ENCODE results near the gene RNF126. TPM values are rescaled to one million over a fixed set of nuclear protein-coding genes. Genes with fewer than 3 reads are reported as not detected.

Gene RNF126
- total RNA-seq, 1 experiment from 2014 or later = 93.3 TPM

- H3K36me3 ChIP-seq (ENCODE audit: insufficient read depth, low read length, poor library complexity, severe bottlenecking) = peaks cover 14% of the 10 kb centered on the region
- no TSS peak for BruUV-seq (replicated peaks)
- ChIA-PET CTCF (no interaction called here), POLR2A (ENCODE audit: low non-redundant PET) (no interaction called here)
- no peaks in the 10 kb centered on the region for H3K9me3 ChIP-seq (ENCODE audit: low read depth, low read length, poor library complexity, severe bottlenecking)
- H3K4me1 ChIP-seq (ENCODE audit: insufficient read depth, low read length, poor library complexity, severe bottlenecking) = peaks cover 33% of the 10 kb centered on the region
- TF ChIP-seq CTCF (conservative IDR thresholded peaks at IDR 0.05; ENCODE audit: low read depth, low read length) (no peak), EZH2 (IDR thresholded peaks at IDR 0.05; ENCODE audit: borderline replicate concordance, low read depth, low read length, poor library complexity, severe bottlenecking) (no peak)
- H3K27me3 ChIP-seq (replicated peaks; ENCODE audit: insufficient read depth, low read depth, low read length, poor library complexity) = no peaks in the 10 kb centered on the region
- DNase-seq (ENCODE audit: low spot score) = peak; percentile 64
- peak overlapping the region; percentile 32 for H3K4me3 ChIP-seq (ENCODE audit: low read depth, low read length, poor library complexity, severe bottlenecking)
- peak overlapping the region; percentile 84 for H3K27ac ChIP-seq (ENCODE audit: low read depth, low read length, poor library complexity, severe bottlenecking)
- intact Hi-C loops (cut with micrococcal nuclease; ENCODE audit: unreplicated experiment) = loop anchor here (2.0 kb wide), 1 partner anchor 23 kb away; the partner anchor contains the start of gene POLRMT
Observed at GRCh38 chr19:610071-610800, 52.8 kb downstream of the RNF126 start.

- Histone ChIP-seq H3K4me3 (ENCODE audit: low read depth, low read length, poor library complexity, severe bottlenecking) (no peak overlapping the region), H3K36me3 (ENCODE audit: insufficient read depth, low read length, poor library complexity, severe bottlenecking) (peaks cover 5% of the 10 kb centered on the region), H3K4me1 (ENCODE audit: insufficient read depth, low read length, poor library complexity, severe bottlenecking) (peaks cover 33% of the 10 kb centered on the region), H3K27ac (ENCODE audit: low read depth, low read length, poor library complexity, severe bottlenecking) (peak overlapping the region; percentile 84), H3K27me3 (replicated peaks; ENCODE audit: insufficient read depth, low read depth, low read length, poor library complexity) (no peaks in the 10 kb centered on the region), H3K9me3 (ENCODE audit: low read depth, low read length, poor library complexity, severe bottlenecking) (no peaks in the 10 kb centered on the region)
- intact Hi-C loops (cut with micrococcal nuclease; ENCODE audit: unreplicated experiment) = no loop called here
- no peak for DNase-seq (ENCODE audit: low spot score)
- BruUV-seq (replicated peaks) = no TSS peak
- TF ChIP-seq EZH2 (IDR thresholded peaks at IDR 0.05; ENCODE audit: borderline replicate concordance, low read depth, low read length, poor library complexity, severe bottlenecking) (no peak), CTCF (conservative IDR thresholded peaks at IDR 0.05; ENCODE audit: low read depth, low read length) (no peak)
- ChIA-PET POLR2A (ENCODE audit: low non-redundant PET) (no interaction called here), CTCF (no interaction called here)
Observed at GRCh38 chr19:609004-609346, 54.0 kb downstream of the RNF126 start.

- CTCF ChIA-PET = no interaction called here
- H3K36me3 ChIP-seq (ENCODE audit: insufficient read depth, low read length, poor library complexity, severe bottlenecking) = peaks cover 4% of the 10 kb centered on the region
- no TSS peak for BruUV-seq (replicated peaks)
- TF ChIP-seq CTCF (conservative IDR thresholded peaks at IDR 0.05; ENCODE audit: low read depth, low read length) (no peak), EZH2 (IDR thresholded peaks at IDR 0.05; ENCODE audit: borderline replicate concordance, low read depth, low read length, poor library complexity, severe bottlenecking) (no peak)
- no peaks in the 10 kb centered on the region for H3K27me3 ChIP-seq (replicated peaks; ENCODE audit: insufficient read depth, low read depth, low read length, poor library complexity)
- POLR2A ChIA-PET (ENCODE audit: low non-redundant PET) = no interaction called here
- intact Hi-C loops (cut with micrococcal nuclease; ENCODE audit: unreplicated experiment) = no loop called here
- no peak for DNase-seq (ENCODE audit: low spot score)
- no peaks in the 10 kb centered on the region for H3K9me3 ChIP-seq (ENCODE audit: low read depth, low read length, poor library complexity, severe bottlenecking)
- peaks cover 33% of the 10 kb centered on the region for H3K4me1 ChIP-seq (ENCODE audit: insufficient read depth, low read length, poor library complexity, severe bottlenecking)
- H3K27ac ChIP-seq (ENCODE audit: low read depth, low read length, poor library complexity, severe bottlenecking) = peak overlapping the region; percentile 84
- H3K4me3 ChIP-seq (ENCODE audit: low read depth, low read length, poor library complexity, severe bottlenecking) = no peak overlapping the region
Observed at GRCh38 chr19:608155-609003, 54.6 kb downstream of the RNF126 start.

Measured in A673 (cell line).